DND-41 (cell line): ENCODE data around the gene RBFA.

ENCODE experiments used
- ATAC-seq: fragments of 200-7000 bp; cut with Tn5 transposase; 3 replicates; pipeline ENCODE4 v1.9.1; 2021; ENCODE audit warnings: low read depth; ENCODE audit not compliant: insufficient read depth
- DNase-seq: peaks from one replicate; pipeline ENCODE4 v3.0.0-alpha.2; 2020
- H2AFZ ChIP-seq: 2 replicates; pipeline ENCODE4 v1.6.0; 2012; ENCODE audit warnings: low read depth, low read length
- H3K27ac ChIP-seq: 2 replicates; pipeline ENCODE4 v1.5.1; 2012; ENCODE audit warnings: low read length, inconsistent platforms
- H3K27me3 ChIP-seq: fragments of 200-600 bp; sonication (generic); 2 replicates; pipeline ENCODE4 v1.6.0; 2012; ENCODE audit warnings: low read length, mild to moderate bottlenecking, inconsistent platforms; ENCODE audit not compliant: insufficient read depth, poor library complexity
- H3K36me3 ChIP-seq: 2 replicates; pipeline ENCODE4 v1.5.1; 2012; ENCODE audit warnings: low read length, inconsistent platforms; ENCODE audit not compliant: insufficient read depth
- H3K4me1 ChIP-seq: 2 replicates; pipeline ENCODE4 v1.5.1; 2012; ENCODE audit warnings: mild to moderate bottlenecking, low read length; ENCODE audit not compliant: insufficient read depth
- H3K4me2 ChIP-seq: 2 replicates; pipeline ENCODE4 v1.6.0; 2012; ENCODE audit warnings: mild to moderate bottlenecking, moderate library complexity, low read length, inconsistent platforms; ENCODE audit not compliant: insufficient read depth
- H3K4me3 ChIP-seq, 2 experiments: fragments of 200-600 bp in 1 of 2; shearing (Covaris generic) in 1 of 2; 2 replicates each; pipeline ENCODE4 v1.5.1; 2012 to 2016; ENCODE audit warnings: inconsistent platforms in 2 of 2, low read length in 2 of 2, mild to moderate bottlenecking in 2 of 2, low read depth in 1 of 2, moderate library complexity in 1 of 2
- H3K79me2 ChIP-seq: 2 replicates; pipeline ENCODE4 v1.6.0; 2012; ENCODE audit warnings: low read length, inconsistent platforms; ENCODE audit not compliant: insufficient read depth
- H3K9ac ChIP-seq: 2 replicates; pipeline ENCODE4 v1.6.0; 2012; ENCODE audit warnings: low read depth, mild to moderate bottlenecking, inconsistent platforms, low read length, moderate library complexity
- H3K9me3 ChIP-seq: 2 replicates; pipeline ENCODE4 v1.5.1; 2012; ENCODE audit warnings: low read length, moderate library complexity, mild to moderate bottlenecking, inconsistent platforms; ENCODE audit not compliant: insufficient read depth, severe bottlenecking
- H4K20me1 ChIP-seq: 2 replicates; pipeline ENCODE4 v1.6.0; 2012; ENCODE audit warnings: low read length; ENCODE audit not compliant: insufficient read depth
- CTCF ChIP-seq: IDR thresholded peaks from 2 replicates; pipeline ENCODE4 v1.5.1; 2012; ENCODE audit warnings: borderline replicate concordance, low read length, moderate library complexity, mild to moderate bottlenecking; ENCODE audit not compliant: poor library complexity, severe bottlenecking; ENCODE audit errors: extremely low read depth
- EZH2 ChIP-seq: IDR thresholded peaks from 3 replicates; pipeline ENCODE4 v1.6.1; 2012; ENCODE audit warnings: borderline replicate concordance, low read depth, mild to moderate bottlenecking, moderate library complexity, low read length, inconsistent platforms; ENCODE audit not compliant: severe bottlenecking

The RBFA gene

GRCh38 chr18:80050797-80051196, 16.6 kb downstream of the RBFA start:
- no peaks in the 10 kb centered on the region for H3K27me3 ChIP-seq
- DNase-seq = no peak
- H3K9ac ChIP-seq = no peak overlapping the region
- no peaks in the 10 kb centered on the region for H3K4me1 ChIP-seq
- no peak for TF ChIP-seq EZH2
- no peak for TF ChIP-seq CTCF
- no peak overlapping the region for H3K4me3 ChIP-seq
- H3K27ac ChIP-seq = no peak overlapping the region
- no peak overlapping the region for H2AFZ ChIP-seq
- H3K4me2 ChIP-seq = no peak overlapping the region
- peaks cover 2% of the 10 kb centered on the region; the same call in 1 of the 2 replicates for H4K20me1 ChIP-seq
- peaks cover 10% of the 10 kb centered on the region for H3K9me3 ChIP-seq
- H3K36me3 ChIP-seq = peaks cover 48% of the 10 kb centered on the region
- ATAC-seq = no peak
- no peaks in the 10 kb centered on the region for H3K79me2 ChIP-seq

- Histone ChIP-seq H3K4me1 (no peaks in the 10 kb centered on the region), H3K79me2 (no peaks in the 10 kb centered on the region), H3K4me3 (no peak overlapping the region), H4K20me1 (no peaks in the 10 kb centered on the region), H3K27me3 (no peaks in the 10 kb centered on the region), H2AFZ (no peak overlapping the region), H3K27ac (no peak overlapping the region), H3K9ac (no peak overlapping the region), H3K4me2 (no peak overlapping the region), H3K9me3 (peaks cover 31% of the 10 kb centered on the region), H3K36me3 (peaks cover under 1% of the 10 kb centered on the region; the same call in 1 of the 2 replicates)
- ATAC-seq (no peak), DNase-seq (no peak)
- TF ChIP-seq CTCF (no peak), EZH2 (no peak)
Observed at GRCh38 chr18:80056095-80056494, 21.9 kb downstream of the RBFA start.

GRCh38 chr18:80059945-80060344, 25.7 kb downstream of the RBFA start:
- DNase-seq (no peak), ATAC-seq (no peak)
- H3K27ac ChIP-seq = no peak overlapping the region
- H3K4me2 ChIP-seq = no peak overlapping the region
- no peaks in the 10 kb centered on the region for H3K4me1 ChIP-seq
- no peak overlapping the region for H3K9ac ChIP-seq
- H3K4me3 ChIP-seq = no peak overlapping the region
- H3K36me3 ChIP-seq = no peaks in the 10 kb centered on the region
- H3K79me2 ChIP-seq = no peaks in the 10 kb centered on the region
- TF ChIP-seq CTCF (no peak), EZH2 (no peak)
- H3K9me3 ChIP-seq = peaks cover 46% of the 10 kb centered on the region
- H2AFZ ChIP-seq = no peak overlapping the region
- no peaks in the 10 kb centered on the region for H3K27me3 ChIP-seq
- H4K20me1 ChIP-seq = no peaks in the 10 kb centered on the region

- H3K9ac ChIP-seq = no peak overlapping the region
- no peak for TF ChIP-seq CTCF
- TF ChIP-seq EZH2 = no peak
- ATAC-seq = no peak
Observed at GRCh38 chr18:80065705-80066104, 31.5 kb downstream of the RBFA start.

More at GRCh38 chr18:80065705-80066104, 31.5 kb downstream of the RBFA start:
- peaks cover 17% of the 10 kb centered on the region for H3K9me3 ChIP-seq
- no peak overlapping the region for H2AFZ ChIP-seq
- no peak overlapping the region for H3K4me2 ChIP-seq
- no peaks in the 10 kb centered on the region for H3K79me2 ChIP-seq
- DNase-seq = no peak
- no peaks in the 10 kb centered on the region for H4K20me1 ChIP-seq
- H3K36me3 ChIP-seq = no peaks in the 10 kb centered on the region
- H3K4me1 ChIP-seq = no peaks in the 10 kb centered on the region
- no peak overlapping the region for H3K4me3 ChIP-seq
- H3K27me3 ChIP-seq = no peaks in the 10 kb centered on the region
- H3K27ac ChIP-seq = no peak overlapping the region
